Measurements from ENCODE around the gene DLGAP4. TPM values are rescaled to one million over a fixed set of nuclear protein-coding genes. Genes with fewer than 3 reads are reported as not detected.

DLGAP4 gene
- total and polyA plus RNA-seq, 9 of the 15 experiments (the other 6 are each of a cell fraction or from before 2014, with no cell fraction given), result 0.31 to 34.1 (median 4.5) TPM

GRCh38 chr20:36435592-36436541, 129.7 kb downstream of the DLGAP4 start (continued):
- TF ChIP-seq HOXB6 (CRISPR knock-in tag; IDR thresholded peaks at IDR 0.05; ENCODE audit: borderline replicate concordance) (no peak), MECOM (CRISPR knock-in tag; IDR thresholded peaks at IDR 0.05) (no peak), BCL6 (CRISPR knock-in tag; IDR thresholded peaks at IDR 0.05) (no peak), ZNF436 (CRISPR knock-in tag; IDR thresholded peaks at IDR 0.05) (no peak), ZNF217 (CRISPR knock-in tag; IDR thresholded peaks at IDR 0.05) (no peak), ZNF518B (CRISPR knock-in tag; IDR thresholded peaks at IDR 0.05) (no peak), KDM2B (CRISPR knock-in tag; IDR thresholded peaks at IDR 0.05) (no peak), CHD4 (IDR thresholded peaks at IDR 0.05; ENCODE audit: insufficient read depth, insufficient replicate concordance, low read depth, low read length, poor library complexity, severe bottlenecking) (no peak), JUND (IDR thresholded peaks at IDR 0.05; ENCODE audit: borderline replicate concordance, low read depth, low read length) (peak; percentile 55), JUND (tag; IDR thresholded peaks at IDR 0.05; ENCODE audit: borderline replicate concordance, low read depth, low read length) (no peak), SMARCA4 (IDR thresholded peaks at IDR 0.05) (no peak), ZBTB49 (CRISPR knock-in tag; IDR thresholded peaks at IDR 0.05; ENCODE audit: borderline replicate concordance) (no peak), ESRRB (CRISPR knock-in tag; IDR thresholded peaks at IDR 0.05; ENCODE audit: borderline replicate concordance) (no peak), BMI1 (IDR thresholded peaks at IDR 0.05; ENCODE audit: low read length) (no peak), ZBTB2 (IDR thresholded peaks at IDR 0.05) (peak; percentile 91), KAT7 (CRISPR knock-in tag; IDR thresholded peaks at IDR 0.05; ENCODE audit: borderline replicate concordance) (no peak), SIX5 (IDR thresholded peaks at IDR 0.05; ENCODE audit: borderline replicate concordance in 1 of 2, insufficient read depth in 1 of 2, low read depth in 1 of 2, low read length in 2 of 2) (no peak), THRAP3 (IDR thresholded peaks at IDR 0.05; ENCODE audit: borderline replicate concordance) (no peak), SP1 (CRISPR knock-in tag; IDR thresholded peaks at IDR 0.05) (peak; percentile 97), ZC3H8 (IDR thresholded peaks at IDR 0.05) (no peak), PTTG1 (tag; IDR thresholded peaks at IDR 0.05; ENCODE audit: low read depth) (no peak), ZEB2 (IDR thresholded peaks at IDR 0.05) (no peak)

Data from K562 (cell line).